Dermis blood vessel endothelial cell (primary cell): ENCODE measurements around the gene GPR183. TPM values are rescaled to one million over a fixed set of nuclear protein-coding genes. Genes with fewer than 3 reads are reported as not detected.

ENCODE experiments used
- total RNA-seq: library from RNA; depleted of rRNA; stranded (reverse); fragments of >200 nt; gene quantifications from 2 replicates; pipeline ENCODE4 v1.2.3, GENCODE V29; 2014

Gene GPR183
- total RNA-seq, 1 donor from 2014 or later = 0.34 TPM

Other genes with a start within 250 kb of the GPR183 start
- gene UBAC2, start 106.5 kb downstream of the GPR183 start, total RNA-seq = 48.8 and 57.3 TPM in 2 replicates
- gene GPR18, start 49.0 kb downstream of the GPR183 start, total RNA-seq = not detected in 2 replicates
- gene TM9SF2, start 194.1 kb upstream of the GPR183 start, total RNA-seq = 153 and 165 TPM in 2 replicates